Activated CD8-positive, alpha-beta memory T cell treated with anti-CD3 and anti-CD28 coated beads, Interleukin-2, amount 50 U/mL, for 1 hour (primary cell): ENCODE results near the gene CSF2RB.

Experiments
- DNase-seq: peaks from one replicate; pipeline ENCODE4 v3.0.0-alpha.2; 2020; ENCODE audit errors: extremely low read depth

The CSF2RB gene

GRCh38 chr22:36936362-36937116, 23.1 kb downstream of the CSF2RB start:
- no peak for DNase-seq

- no peak for DNase-seq
Measured at GRCh38 chr22:36937319-36938027, 24.0 kb downstream of the CSF2RB start.

GRCh38 chr22:36938028-36938425, 24.6 kb downstream of the CSF2RB start:
- DNase-seq, result no peak

- DNase-seq, result no peak
Measured at GRCh38 chr22:36938886-36939285, 25.5 kb downstream of the CSF2RB start.

GRCh38 chr22:36940676-36941075, 27.2 kb downstream of the CSF2RB start:
- no peak for DNase-seq

GRCh38 chr22:36942556-36942955, 29.1 kb downstream of the CSF2RB start:
- DNase-seq, result no peak

GRCh38 chr22:36946421-36947158, 33.2 kb downstream of the CSF2RB start:
- no peak for DNase-seq

GRCh38 chr22:36948273-36949225, 35.1 kb downstream of the CSF2RB start:
- DNase-seq, result no peak

- DNase-seq, result no peak
Measured at GRCh38 chr22:36950797-36951590, 37.6 kb downstream of the CSF2RB start.

- no peak for DNase-seq
Measured at GRCh38 chr22:36951746-36952145, 38.3 kb downstream of the CSF2RB start.

GRCh38 chr22:36953239-36954080, 40.0 kb downstream of the CSF2RB start:
- no peak for DNase-seq

- no peak for DNase-seq
Measured at GRCh38 chr22:36954251-36955014, 41.0 kb downstream of the CSF2RB start.

- no peak for DNase-seq
Measured at GRCh38 chr22:36955691-36956090, 42.3 kb downstream of the CSF2RB start.

- no peak for DNase-seq
Measured at GRCh38 chr22:36958366-36958765, 44.9 kb downstream of the CSF2RB start.

- no peak for DNase-seq
Measured at GRCh38 chr22:36961626-36962025, 48.2 kb downstream of the CSF2RB start.

- DNase-seq, result no peak
Measured at GRCh38 chr22:36963302-36963701, 49.9 kb downstream of the CSF2RB start.

GRCh38 chr22:36964106-36964505, 50.7 kb downstream of the CSF2RB start:
- DNase-seq, result no peak

GRCh38 chr22:36965696-36966095, 52.3 kb downstream of the CSF2RB start:
- no peak for DNase-seq
